ENCODE data around the gene VAMP4. TPM values are rescaled to one million over a fixed set of nuclear protein-coding genes. Genes with fewer than 3 reads are reported as not detected.
A peak's percentile ranks its signal among the peaks of the same experiment; 100 is the strongest.

Gene VAMP4, protein sequence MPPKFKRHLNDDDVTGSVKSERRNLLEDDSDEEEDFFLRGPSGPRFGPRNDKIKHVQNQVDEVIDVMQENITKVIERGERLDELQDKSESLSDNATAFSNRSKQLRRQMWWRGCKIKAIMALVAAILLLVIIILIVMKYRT
- polyA plus RNA-seq (2013): 33.7 TPM

DNA sequence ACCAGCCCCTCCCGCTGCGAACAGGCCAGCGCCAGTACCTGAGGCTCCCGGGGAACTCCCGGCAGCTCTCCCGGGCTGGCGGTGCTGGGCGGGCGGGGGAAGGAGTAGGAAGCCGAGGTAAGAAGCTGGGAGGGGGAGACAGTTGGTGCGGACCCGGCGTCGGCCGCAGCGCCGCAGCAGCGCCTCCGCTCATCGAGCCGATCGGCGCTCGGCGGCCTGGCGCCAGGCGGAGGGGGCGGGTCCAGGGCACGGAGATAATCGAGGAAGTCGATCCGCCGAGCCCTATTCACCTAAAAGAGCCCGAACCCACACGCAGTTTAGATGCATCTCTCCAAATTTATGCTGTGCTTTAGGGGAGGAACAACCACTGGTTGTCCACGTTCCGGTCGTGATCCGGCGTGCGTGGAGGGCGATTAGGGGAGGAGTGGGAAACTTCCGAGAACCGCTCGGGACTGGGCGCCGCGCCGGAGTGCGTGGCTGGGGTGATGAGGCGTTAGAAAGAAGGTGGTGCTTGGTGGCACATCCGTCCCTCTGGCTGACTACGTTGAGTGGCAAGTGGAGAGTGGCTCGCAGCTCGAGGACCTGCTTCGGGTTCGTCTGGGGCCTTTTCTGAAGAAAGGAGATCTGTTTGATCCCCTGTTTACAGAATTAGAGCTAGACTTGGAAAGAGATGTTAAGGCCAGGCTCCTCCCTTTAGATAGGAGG, at the start of gene VAMP4:
Gene VAMP4 (minus strand): TSS at position 194 of the 705 bp plus-strand sequence. CDS start 3,651 bp downstream, outside the sequence.
- Histone ChIP-seq H3K36me3 (ENCODE audit: control insufficient read depth in 4 of 4, insufficient read depth in 4 of 4, low read length in 3 of 4) (peaks cover under 1 to 9% (median 2%) of the 10 kb centered on the region in 4 experiments), H3K9me3 (ENCODE audit: control extremely low read depth in 1 of 5, control insufficient read depth in 4 of 5, insufficient read depth in 2 of 5, low read depth in 1 of 5, low read length in 4 of 5) (no peaks in the 10 kb centered on the region), H3K27me3 (replicated peaks in 2 of 5; ENCODE audit: control insufficient read depth in 4 of 5, insufficient read depth in 5 of 5, low read length in 4 of 5) (no peaks in the 10 kb centered on the region), H3K4me1 (ENCODE audit: control extremely low read depth in 1 of 4, control insufficient read depth in 4 of 4, insufficient read depth in 4 of 4, low read length in 3 of 4) (peaks cover 23 to 37% (median 28%) of the 10 kb centered on the region in 4 experiments), H3K4me3 (ENCODE audit: control insufficient read depth in 1 of 7, extremely low read depth in 1 of 7, insufficient read depth in 4 of 7, low read depth in 2 of 7, low read length in 6 of 7) (peak within 1 kb of the TSS; percentile 75 to 100 (median 95)), H3K27ac (ENCODE audit: insufficient read depth in 1 of 2, low read depth in 1 of 2, low read length in 2 of 2, poor library complexity in 1 of 2, severe bottlenecking in 2 of 2) (peak within 1 kb of the TSS; percentile 90 to 96)
- CTCF ChIA-PET: interaction anchor here (0.9 to 2.5 kb wide), 6 partner anchors 28 to 97 kb away, joined by 3 to 8 read pairs (median 3); no protein-coding TSS in a partner anchor
- 0% methylated on average over 53 of the region's 57 CpGs for WGBS (ENCODE audit: insufficient coverage)
- POLR2A ChIA-PET: interaction anchor here (0.6 to 1.6 kb wide), 3 partner anchors 10 to 59 kb away, joined by 3 to 9 read pairs (median 3); partner anchors contain the start of gene METTL13
- peak; percentile 86 to 95 (median 93) for DNase-seq

DNA sequence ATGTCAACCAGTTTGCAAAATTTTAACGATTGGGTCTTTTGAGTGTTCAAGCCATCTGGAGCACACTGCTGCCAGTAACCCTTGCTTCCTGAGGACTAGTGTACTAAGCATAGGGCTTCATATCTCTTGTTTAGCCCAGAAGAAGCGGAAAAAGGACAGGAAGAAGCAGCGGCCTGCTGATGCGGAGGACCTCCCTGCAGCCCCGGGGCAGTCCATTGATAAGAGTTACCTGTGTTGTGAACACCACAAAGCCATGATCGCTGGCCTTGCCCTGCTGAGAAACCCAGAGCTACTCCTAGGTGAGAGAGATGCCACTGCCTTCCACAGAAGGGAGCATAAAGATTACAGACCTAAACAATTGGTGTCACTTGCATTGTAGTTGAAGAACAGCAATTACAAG, 48.5 kb upstream of the VAMP4 start:
- Histone ChIP-seq H3K9me3 (ENCODE audit: control extremely low read depth in 1 of 5, control insufficient read depth in 4 of 5, insufficient read depth in 2 of 5, low read depth in 1 of 5, low read length in 4 of 5) (no peaks in the 10 kb centered on the region), H3K36me3 (ENCODE audit: control insufficient read depth in 4 of 4, insufficient read depth in 4 of 4, low read length in 3 of 4) (peaks cover 61 to 98% (median 85%) of the 10 kb centered on the region in 4 experiments), H3K4me3 (ENCODE audit: control insufficient read depth in 1 of 7, extremely low read depth in 1 of 7, insufficient read depth in 4 of 7, low read depth in 2 of 7, low read length in 6 of 7) (no peak overlapping the region), H3K27me3 (replicated peaks in 2 of 5; ENCODE audit: control insufficient read depth in 4 of 5, insufficient read depth in 5 of 5, low read length in 4 of 5) (no peaks in the 10 kb centered on the region), H3K27ac (ENCODE audit: insufficient read depth in 1 of 2, low read depth in 1 of 2, low read length in 2 of 2, poor library complexity in 1 of 2, severe bottlenecking in 2 of 2) (no peak overlapping the region), H3K4me1 (ENCODE audit: control extremely low read depth in 1 of 4, control insufficient read depth in 4 of 4, insufficient read depth in 4 of 4, low read length in 3 of 4) (peaks cover 0 to 3% (median 0%) of the 10 kb centered on the region in 4 experiments)
- POLR2A ChIA-PET: no interaction called here
- CTCF ChIA-PET: interaction anchor here (15.4 to 23.5 kb wide), 2 partner anchors 11 to 191 kb away, joined by 115 to 568 read pairs; no protein-coding TSS in a partner anchor
- no peak for DNase-seq
- 99% methylated on average over 6 of the region's 6 CpGs for WGBS (ENCODE audit: insufficient coverage)

DNA sequence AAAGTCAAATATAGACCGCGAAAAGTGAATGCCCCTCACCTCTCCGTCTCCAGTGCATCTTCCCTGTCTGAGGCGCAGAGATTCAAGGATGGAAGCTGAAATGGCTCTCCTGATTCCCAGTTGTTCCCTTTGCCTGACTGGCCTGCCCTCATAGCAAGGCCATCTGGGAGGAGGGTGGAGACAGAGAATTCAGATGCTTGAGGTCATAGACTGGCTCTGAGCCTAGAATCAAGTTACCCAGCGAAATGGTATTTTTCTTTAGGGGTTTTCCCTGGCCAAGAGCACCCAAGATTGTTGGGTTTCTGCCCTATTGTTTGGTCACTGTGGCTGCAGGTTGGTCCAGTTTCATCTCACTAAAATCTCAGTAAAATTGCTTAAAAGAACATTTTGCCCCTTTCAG, 46.8 kb upstream of the VAMP4 start:
- no peak overlapping the region for H3K4me3 ChIP-seq (ENCODE audit: control insufficient read depth in 1 of 7, extremely low read depth in 1 of 7, insufficient read depth in 4 of 7, low read depth in 2 of 7, low read length in 6 of 7)
- no peak overlapping the region for H3K27ac ChIP-seq (ENCODE audit: insufficient read depth in 1 of 2, low read depth in 1 of 2, low read length in 2 of 2, poor library complexity in 1 of 2, severe bottlenecking in 2 of 2)
- CTCF ChIA-PET: interaction anchor here (1.3 to 15.4 kb wide), 2 partner anchors 13 to 195 kb away, joined by 5 to 115 read pairs; no protein-coding TSS in a partner anchor
- peaks cover 0 to 19% (median 13%) of the 10 kb centered on the region in 4 experiments for H3K4me1 ChIP-seq (ENCODE audit: control extremely low read depth in 1 of 4, control insufficient read depth in 4 of 4, insufficient read depth in 4 of 4, low read length in 3 of 4)
- no peaks in the 10 kb centered on the region for H3K27me3 ChIP-seq (replicated peaks in 2 of 5; ENCODE audit: control insufficient read depth in 4 of 5, insufficient read depth in 5 of 5, low read length in 4 of 5)
- no peaks in the 10 kb centered on the region for H3K9me3 ChIP-seq (ENCODE audit: control extremely low read depth in 1 of 5, control insufficient read depth in 4 of 5, insufficient read depth in 2 of 5, low read depth in 1 of 5, low read length in 4 of 5)
- DNase-seq: no peak
- 100% methylated on average over 4 of the region's 5 CpGs for WGBS (ENCODE audit: insufficient coverage)
- POLR2A ChIA-PET: interaction anchor here (0.6 kb wide), 1 partner anchor 195 kb away, joined by 3 read pairs; no protein-coding TSS in a partner anchor
- H3K36me3 ChIP-seq (ENCODE audit: control insufficient read depth in 4 of 4, insufficient read depth in 4 of 4, low read length in 3 of 4): peaks cover 46 to 98% (median 84%) of the 10 kb centered on the region in 4 experiments

DNA sequence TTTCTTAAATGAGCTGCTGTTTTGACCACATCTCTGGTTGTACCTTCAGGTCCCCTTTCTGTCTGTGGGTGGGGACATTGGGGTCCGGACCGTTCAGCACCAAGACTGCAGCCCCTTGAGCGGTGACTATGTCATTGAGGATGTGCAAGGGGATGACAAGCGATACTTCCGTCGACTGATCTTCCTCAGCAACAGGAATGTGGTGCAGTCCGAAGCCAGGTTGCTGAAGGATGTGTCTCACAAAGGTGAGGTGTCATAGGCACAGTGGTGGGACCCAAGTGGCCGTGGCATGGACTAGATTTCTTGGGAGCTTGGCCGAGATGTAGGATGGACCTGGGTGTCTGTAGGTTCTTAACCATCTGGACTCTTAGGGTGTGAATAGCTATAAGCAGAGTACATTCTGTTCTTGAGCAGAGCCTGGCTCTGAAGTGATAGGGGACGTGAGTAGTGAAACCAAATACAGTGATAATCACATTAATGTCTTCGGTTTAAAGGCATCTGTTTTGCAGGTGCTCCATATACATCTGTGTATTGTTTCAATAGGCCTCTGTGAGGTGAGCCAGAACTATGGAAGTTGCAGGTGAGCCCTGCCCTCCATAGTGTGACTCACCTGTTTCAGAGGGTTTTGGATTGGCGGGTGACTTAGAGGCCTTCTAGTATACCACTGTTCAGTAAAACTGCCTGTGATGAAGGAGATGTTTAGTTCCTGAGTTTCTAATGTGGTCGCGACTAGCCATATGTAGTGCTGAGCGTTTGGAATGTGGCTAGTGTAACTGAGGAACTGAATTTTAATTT, 46.0 kb upstream of the VAMP4 start:
- Histone ChIP-seq H3K4me3 (ENCODE audit: control insufficient read depth in 1 of 7, extremely low read depth in 1 of 7, insufficient read depth in 4 of 7, low read depth in 2 of 7, low read length in 6 of 7) (no peak overlapping the region), H3K27me3 (replicated peaks in 2 of 5; ENCODE audit: control insufficient read depth in 4 of 5, insufficient read depth in 5 of 5, low read length in 4 of 5) (no peaks in the 10 kb centered on the region), H3K27ac (ENCODE audit: insufficient read depth in 1 of 2, low read depth in 1 of 2, low read length in 2 of 2, poor library complexity in 1 of 2, severe bottlenecking in 2 of 2) (no peak overlapping the region), H3K4me1 (ENCODE audit: control extremely low read depth in 1 of 4, control insufficient read depth in 4 of 4, insufficient read depth in 4 of 4, low read length in 3 of 4) (peaks cover 0 to 26% (median 17%) of the 10 kb centered on the region in 4 experiments), H3K9me3 (ENCODE audit: control extremely low read depth in 1 of 5, control insufficient read depth in 4 of 5, insufficient read depth in 2 of 5, low read depth in 1 of 5, low read length in 4 of 5) (no peaks in the 10 kb centered on the region), H3K36me3 (ENCODE audit: control insufficient read depth in 4 of 4, insufficient read depth in 4 of 4, low read length in 3 of 4) (peaks cover 40 to 95% (median 82%) of the 10 kb centered on the region in 4 experiments)
- DNase-seq: no peak
- ChIA-PET POLR2A (interaction anchor here (0.5 kb wide), 1 partner anchor 249 kb away, joined by 3 read pairs; no protein-coding TSS in a partner anchor), CTCF (interaction anchor here (2.3 to 15.4 kb wide), 2 partner anchors 14 to 199 kb away, joined by 7 to 115 read pairs; no protein-coding TSS in a partner anchor)
- over 99% methylated on average over 12 of the region's 15 CpGs for WGBS (ENCODE audit: insufficient coverage)

DNA sequence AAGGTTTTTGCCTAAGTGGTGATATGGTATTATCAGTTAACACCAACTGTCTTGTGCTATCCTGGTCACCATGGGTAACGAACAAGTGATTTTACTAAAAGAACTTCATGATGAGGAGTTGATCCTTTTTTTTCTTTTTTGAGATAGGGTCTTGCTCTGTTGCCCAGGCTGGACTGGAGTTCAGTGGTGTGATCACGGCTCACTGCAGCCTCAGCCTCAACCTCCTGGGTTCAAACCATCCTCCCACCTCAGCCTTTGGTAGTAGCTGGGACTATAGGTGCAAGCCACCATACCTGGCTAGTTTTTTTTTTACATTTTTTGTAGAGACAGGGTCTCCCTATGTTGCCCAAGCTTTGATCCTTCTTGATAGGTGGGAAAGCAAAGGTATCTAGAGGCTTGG, 44.7 kb upstream of the VAMP4 start:
- Histone ChIP-seq H3K27me3 (replicated peaks in 2 of 5; ENCODE audit: control insufficient read depth in 4 of 5, insufficient read depth in 5 of 5, low read length in 4 of 5) (no peaks in the 10 kb centered on the region), H3K4me3 (ENCODE audit: control insufficient read depth in 1 of 7, extremely low read depth in 1 of 7, insufficient read depth in 4 of 7, low read depth in 2 of 7, low read length in 6 of 7) (no peak overlapping the region), H3K36me3 (ENCODE audit: control insufficient read depth in 4 of 4, insufficient read depth in 4 of 4, low read length in 3 of 4) (peaks cover 28 to 82% (median 69%) of the 10 kb centered on the region in 4 experiments), H3K27ac (ENCODE audit: insufficient read depth in 1 of 2, low read depth in 1 of 2, low read length in 2 of 2, poor library complexity in 1 of 2, severe bottlenecking in 2 of 2) (no peak overlapping the region), H3K4me1 (ENCODE audit: control extremely low read depth in 1 of 4, control insufficient read depth in 4 of 4, insufficient read depth in 4 of 4, low read length in 3 of 4) (peaks cover 4 to 39% (median 27%) of the 10 kb centered on the region in 4 experiments), H3K9me3 (ENCODE audit: control extremely low read depth in 1 of 5, control insufficient read depth in 4 of 5, insufficient read depth in 2 of 5, low read depth in 1 of 5, low read length in 4 of 5) (no peaks in the 10 kb centered on the region)
- no CpG with 5 or more reads among the region's 2 CpGs for WGBS (ENCODE audit: insufficient coverage)
- ChIA-PET POLR2A (no interaction called here), CTCF (interaction anchor here (2.3 to 15.4 kb wide), 2 partner anchors 15 to 201 kb away, joined by 7 to 115 read pairs; no protein-coding TSS in a partner anchor)
- DNase-seq: no peak

DNA sequence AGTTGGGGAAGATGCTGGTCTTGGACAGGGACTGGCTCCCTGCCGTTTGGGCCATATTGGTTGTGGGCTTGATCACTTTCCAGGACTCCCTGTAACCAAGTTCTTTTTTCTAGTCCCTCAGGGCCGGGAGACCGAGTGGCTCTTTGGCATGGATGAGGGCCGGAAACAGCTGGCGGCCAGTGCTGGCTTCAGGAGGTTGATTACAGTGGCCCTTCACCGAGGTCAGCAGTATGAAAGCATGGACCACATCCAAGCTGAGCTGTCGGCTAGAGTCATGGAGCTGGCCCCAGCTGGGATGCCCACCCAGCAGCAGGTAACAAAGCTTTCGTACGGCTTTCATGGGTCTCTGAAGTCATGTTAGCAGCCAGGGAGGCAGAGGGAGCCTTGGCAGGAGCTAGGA, 43.9 kb upstream of the VAMP4 start:
- H3K9me3 ChIP-seq (ENCODE audit: control extremely low read depth in 1 of 5, control insufficient read depth in 4 of 5, insufficient read depth in 2 of 5, low read depth in 1 of 5, low read length in 4 of 5): no peaks in the 10 kb centered on the region
- no peaks in the 10 kb centered on the region for H3K27me3 ChIP-seq (replicated peaks in 2 of 5; ENCODE audit: control insufficient read depth in 4 of 5, insufficient read depth in 5 of 5, low read length in 4 of 5)
- CTCF ChIA-PET: interaction anchor here (1.2 to 15.4 kb wide), 4 partner anchors 16 to 201 kb away, joined by 3 to 115 read pairs (median 6); no protein-coding TSS in a partner anchor
- POLR2A ChIA-PET: no interaction called here
- peaks cover 22 to 74% (median 61%) of the 10 kb centered on the region in 4 experiments for H3K36me3 ChIP-seq (ENCODE audit: control insufficient read depth in 4 of 4, insufficient read depth in 4 of 4, low read length in 3 of 4)
- no peak for DNase-seq
- H3K4me3 ChIP-seq (ENCODE audit: control insufficient read depth in 1 of 7, extremely low read depth in 1 of 7, insufficient read depth in 4 of 7, low read depth in 2 of 7, low read length in 6 of 7): no peak overlapping the region
- H3K4me1 ChIP-seq (ENCODE audit: control extremely low read depth in 1 of 4, control insufficient read depth in 4 of 4, insufficient read depth in 4 of 4, low read length in 3 of 4): peaks cover 5 to 41% (median 28%) of the 10 kb centered on the region in 4 experiments
- H3K27ac ChIP-seq (ENCODE audit: insufficient read depth in 1 of 2, low read depth in 1 of 2, low read length in 2 of 2, poor library complexity in 1 of 2, severe bottlenecking in 2 of 2): peak overlapping the region in 1 of 2 experiments; percentile 59
- WGBS (ENCODE audit: insufficient coverage): 94% methylated on average over 9 of the region's 9 CpGs
